VCaP (cell line): ENCODE measurements around the gene TMEM273.
A peak's percentile ranks its signal among the peaks of the same experiment; 100 is the strongest.

ENCODE experiments used
- H3K27ac ChIP-seq: fragments of 450-650 bp; 2 replicates; pipeline ENCODE4 v1.5.1; 2017
- TF ChIP-seq, protein P1 (sequence below): fragments of 450-650 bp; conservative IDR thresholded peaks from 2 replicates; pipeline ENCODE4 v1.5.1; 2017; ENCODE audit warnings: mild to moderate bottlenecking, moderate library complexity

The TMEM273 gene

DNA sequence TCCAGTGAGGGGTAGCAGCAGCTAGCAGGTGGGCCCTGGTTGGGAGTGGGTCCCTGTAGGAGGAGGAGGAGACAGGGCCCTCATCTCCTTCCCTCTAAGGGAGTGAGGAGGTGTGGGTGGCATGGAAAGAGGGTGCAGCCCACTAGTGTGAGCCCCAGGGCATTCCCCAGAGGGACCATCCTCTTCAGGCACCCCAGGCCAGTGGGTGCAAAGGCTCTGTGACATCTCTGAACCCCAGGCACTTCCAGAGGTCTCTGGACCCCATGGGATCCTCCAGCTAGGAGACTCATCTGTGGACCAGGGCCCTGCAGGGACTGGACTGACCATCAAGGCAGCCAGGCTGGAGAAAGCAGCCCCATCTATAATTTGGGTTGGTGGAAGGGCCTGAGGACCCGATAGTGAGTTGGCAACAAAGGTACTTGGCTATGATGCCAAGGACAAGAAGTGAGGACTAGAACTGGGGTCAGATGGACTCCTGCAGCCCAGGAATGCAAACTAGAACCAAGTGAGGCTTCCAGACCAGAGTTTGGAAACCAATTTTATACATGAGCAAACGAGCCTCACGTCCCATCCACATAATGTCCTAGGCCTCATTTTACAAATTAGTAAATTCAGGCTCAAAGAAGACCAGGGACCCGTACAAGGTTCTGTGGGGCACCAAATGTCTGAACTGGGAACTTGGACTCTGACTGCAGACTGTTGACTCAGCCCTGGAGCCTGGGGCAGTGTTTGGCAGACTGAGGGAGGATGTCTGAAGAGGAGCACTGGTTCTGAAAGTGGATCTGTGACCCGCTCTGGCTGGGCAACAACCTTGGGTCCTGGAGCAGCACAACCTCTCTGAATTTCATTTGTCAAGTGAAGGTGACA lies 71.4 kb downstream of the TMEM273 start:
- TF ChIP-seq, protein P1, sequence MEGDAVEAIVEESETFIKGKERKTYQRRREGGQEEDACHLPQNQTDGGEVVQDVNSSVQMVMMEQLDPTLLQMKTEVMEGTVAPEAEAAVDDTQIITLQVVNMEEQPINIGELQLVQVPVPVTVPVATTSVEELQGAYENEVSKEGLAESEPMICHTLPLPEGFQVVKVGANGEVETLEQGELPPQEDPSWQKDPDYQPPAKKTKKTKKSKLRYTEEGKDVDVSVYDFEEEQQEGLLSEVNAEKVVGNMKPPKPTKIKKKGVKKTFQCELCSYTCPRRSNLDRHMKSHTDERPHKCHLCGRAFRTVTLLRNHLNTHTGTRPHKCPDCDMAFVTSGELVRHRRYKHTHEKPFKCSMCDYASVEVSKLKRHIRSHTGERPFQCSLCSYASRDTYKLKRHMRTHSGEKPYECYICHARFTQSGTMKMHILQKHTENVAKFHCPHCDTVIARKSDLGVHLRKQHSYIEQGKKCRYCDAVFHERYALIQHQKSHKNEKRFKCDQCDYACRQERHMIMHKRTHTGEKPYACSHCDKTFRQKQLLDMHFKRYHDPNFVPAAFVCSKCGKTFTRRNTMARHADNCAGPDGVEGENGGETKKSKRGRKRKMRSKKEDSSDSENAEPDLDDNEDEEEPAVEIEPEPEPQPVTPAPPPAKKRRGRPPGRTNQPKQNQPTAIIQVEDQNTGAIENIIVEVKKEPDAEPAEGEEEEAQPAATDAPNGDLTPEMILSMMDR, result no peak
- H3K27ac ChIP-seq, result no peak overlapping the region

DNA sequence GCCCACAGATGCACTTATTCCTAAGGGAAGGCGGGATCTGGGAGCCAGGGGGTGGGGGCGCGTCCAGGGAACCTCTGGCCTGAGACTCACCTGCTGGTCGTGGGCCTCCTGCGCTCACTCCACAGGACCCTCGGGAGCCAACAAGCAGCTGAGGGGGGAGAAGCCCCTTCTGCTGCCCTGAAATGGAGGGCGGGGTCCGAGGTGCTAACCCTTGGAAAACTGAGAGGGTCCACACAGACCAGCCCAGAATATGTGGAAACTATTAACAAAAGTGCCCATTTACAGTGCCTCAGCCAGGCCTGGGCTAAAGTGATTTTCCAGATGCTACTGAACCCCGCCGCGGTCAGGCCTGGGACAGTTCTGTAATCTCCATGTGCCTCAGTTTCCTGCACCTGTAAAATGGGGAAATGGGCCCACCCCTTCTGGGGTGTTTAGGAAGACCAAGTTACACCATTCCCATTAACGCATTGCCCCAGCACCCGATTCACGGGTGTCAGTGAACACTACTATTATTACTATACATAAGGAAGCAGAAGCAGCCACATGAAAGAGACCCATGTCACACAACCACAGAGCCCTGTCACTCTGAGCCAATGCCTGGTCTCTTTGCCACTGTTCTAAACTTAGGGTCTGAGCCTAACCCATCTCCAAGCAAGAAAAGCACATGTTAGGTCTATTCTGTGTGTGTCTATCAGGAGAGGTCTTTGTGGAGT lies 72.2 kb downstream of the TMEM273 start:
- peak overlapping the region; percentile 42; the same call in 1 of the 2 replicates for H3K27ac ChIP-seq
- TF ChIP-seq, protein P1, result no peak

DNA sequence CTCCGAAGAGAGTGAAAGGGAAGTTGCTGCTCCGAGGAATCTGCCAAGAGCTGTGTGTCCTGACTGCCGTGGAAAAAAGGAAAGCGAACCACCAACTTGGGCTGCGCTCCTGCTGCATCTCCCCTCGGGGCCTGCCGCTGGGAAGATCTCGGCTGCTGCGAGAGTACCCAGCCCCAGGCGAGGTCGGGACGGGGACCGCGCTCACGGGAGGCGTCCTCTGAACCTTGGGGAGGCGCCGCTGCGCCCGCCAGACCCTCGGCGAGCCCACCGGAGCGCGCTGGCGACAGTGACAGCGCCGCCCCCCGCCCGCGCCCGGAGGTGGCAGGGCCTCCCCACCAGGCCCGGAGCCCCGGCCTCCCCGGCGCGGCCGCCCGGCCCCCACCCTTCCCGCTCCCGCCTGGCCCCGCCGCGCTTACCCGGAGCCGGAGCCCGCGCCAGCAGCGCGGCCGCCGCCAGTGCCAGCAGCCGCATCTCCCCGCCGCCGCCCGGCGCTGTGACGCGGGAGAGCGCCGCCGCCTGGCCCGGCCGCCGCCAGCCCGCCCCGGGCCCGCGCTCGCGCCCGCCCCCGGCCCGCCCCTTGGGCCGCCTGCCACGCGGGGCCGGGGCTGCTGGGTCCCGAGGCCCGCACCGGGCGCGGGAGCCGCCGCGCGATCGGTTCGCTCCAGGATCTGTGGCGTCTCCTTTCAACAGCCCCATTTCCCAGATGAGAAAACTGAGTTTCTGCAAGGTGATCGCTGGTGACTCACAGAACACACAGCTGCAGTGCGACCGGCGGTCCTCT lies 73.0 kb downstream of the TMEM273 start, which contains the start of gene VSTM4:
Gene VSTM4 (minus strand): TSS at position 508 of the 781 bp plus-strand sequence. CDS start 37 bp downstream, at position 471.
- TF ChIP-seq, protein P1, result peak; percentile 52
- peak within 1 kb of the TSS; percentile 42; the same call in 1 of the 2 replicates for H3K27ac ChIP-seq

DNA sequence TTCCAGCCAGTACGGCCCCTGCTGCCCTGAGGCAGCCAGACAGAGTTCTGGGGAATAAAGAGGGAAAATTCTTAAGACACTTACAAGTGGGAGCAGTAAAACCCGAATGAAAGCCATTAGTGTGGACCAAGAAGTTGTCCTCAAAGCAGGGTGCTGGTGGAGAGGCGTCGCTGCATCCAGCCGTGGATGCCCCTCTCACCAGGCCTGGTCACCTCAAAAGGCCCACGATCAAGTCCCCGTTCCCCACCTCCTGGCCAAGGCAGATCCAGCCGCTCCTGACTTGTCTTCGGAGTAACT lies 73.5 kb downstream of the TMEM273 start:
- TF ChIP-seq, protein P1, result no peak
- peak overlapping the region; percentile 42; the same call in 1 of the 2 replicates for H3K27ac ChIP-seq

DNA sequence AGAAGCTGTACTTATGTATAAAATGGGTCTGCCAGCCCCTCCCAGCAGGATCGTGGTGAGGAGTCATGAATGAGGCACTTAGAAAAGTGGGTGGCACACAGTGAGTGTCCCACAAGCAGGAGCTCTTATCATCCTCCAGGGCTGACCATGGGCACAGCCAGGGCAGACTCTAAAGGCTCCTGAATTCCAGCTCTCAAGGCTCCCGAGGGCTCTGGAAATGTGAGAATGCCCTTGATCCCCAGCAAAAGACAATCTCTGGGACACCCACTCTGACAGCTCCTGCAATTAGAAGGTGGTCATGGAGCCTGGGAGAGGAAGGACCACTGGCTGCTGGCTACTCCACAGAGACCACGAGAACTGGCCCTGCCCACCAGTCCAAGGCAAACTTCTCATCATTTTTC lies 74.5 kb downstream of the TMEM273 start:
- TF ChIP-seq, protein P1, result no peak

DNA sequence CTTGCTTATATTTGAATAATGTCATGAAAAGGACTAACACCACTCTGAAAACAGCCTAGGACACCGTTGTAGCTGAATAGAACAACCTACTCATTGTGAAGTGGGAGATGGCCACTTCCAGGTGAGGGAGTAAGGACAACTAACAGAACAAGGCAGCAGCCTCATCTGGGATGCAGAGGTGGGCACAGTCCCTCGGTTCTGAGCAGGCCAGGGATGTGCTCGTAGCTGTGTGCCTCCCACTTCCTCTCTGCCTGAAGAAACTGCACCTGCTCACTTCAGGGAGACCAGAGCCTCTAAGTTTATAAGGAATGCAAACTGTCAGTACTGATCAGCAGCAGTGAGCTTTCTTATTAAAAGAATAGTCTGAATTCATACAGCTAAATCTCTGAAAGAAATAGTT lies 75.3 kb downstream of the TMEM273 start:
- TF ChIP-seq, protein P1, result no peak
- H3K27ac ChIP-seq, result no peak overlapping the region

More for the DNA sequence above, 74.5 kb downstream of the TMEM273 start:
- H3K27ac ChIP-seq, result no peak overlapping the region

DNA sequence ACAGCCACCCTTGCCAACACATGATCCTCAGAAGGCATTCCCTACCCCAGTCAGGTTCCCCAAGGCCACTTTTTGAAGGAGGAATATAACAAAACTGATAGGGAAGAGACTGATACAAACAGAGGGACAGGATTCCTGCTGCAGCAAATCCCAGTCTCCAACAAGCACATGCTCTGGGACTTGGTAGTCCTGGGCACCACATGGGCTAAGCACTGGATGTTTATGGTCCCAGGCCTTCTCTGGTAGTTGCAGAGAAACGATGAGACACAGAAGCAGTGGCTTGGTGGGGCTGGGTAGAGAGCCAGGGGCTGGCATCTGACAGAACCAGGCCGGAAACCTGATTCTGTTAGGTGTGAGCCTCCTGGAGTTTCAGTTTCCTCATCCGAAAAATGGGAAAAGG lies 76.1 kb downstream of the TMEM273 start:
- H3K27ac ChIP-seq, result no peak overlapping the region
- TF ChIP-seq, protein P1, result no peak
